ENCODE results near the gene CADM4. TPM values are rescaled to one million over a fixed set of nuclear protein-coding genes. Genes with fewer than 3 reads are reported as not detected.
A peak's percentile ranks its signal among the peaks of the same experiment; 100 is the strongest.
"Not testable (repeated sequence)": the region's sequence is repeated elsewhere in the genome, so short reads cannot be mapped to it uniquely, and the experiment has no call there.

CADM4 gene
- polyA plus RNA-seq, 1 donor from 2014 or later: not detected

GRCh38 chr19:43672061-43672679 lies 32.5 kb upstream of the CADM4 start:
- Mint-ChIP-seq H3K27me3 (peaks cover 11% of the 10 kb centered on the region), H3K27ac (no peak overlapping the region), H3K36me3 (no peaks in the 10 kb centered on the region), H3K4me1 (peaks cover 11 to 22% (median 13%) of the 10 kb centered on the region in 3 donors), H3K4me3 (no peak overlapping the region), H3K9me3 (no peaks in the 10 kb centered on the region)

GRCh38 chr19:43668406-43669109 lies 28.9 kb upstream of the CADM4 start:
- Mint-ChIP-seq H3K27ac (peak overlapping the region in 2 of 3 donors; percentile 35 to 63), H3K9me3 (no peaks in the 10 kb centered on the region), H3K27me3 (peaks cover 12% of the 10 kb centered on the region), H3K4me3 (peak overlapping the region; percentile 79 to 93 (median 88)), H3K4me1 (peaks cover 13 to 27% (median 16%) of the 10 kb centered on the region in 3 donors), H3K36me3 (no peaks in the 10 kb centered on the region)

- Mint-ChIP-seq H3K27ac (peak overlapping the region in 2 of 3 donors; percentile 35 to 39), H3K9me3 (no peaks in the 10 kb centered on the region), H3K4me1 (peaks cover 13 to 27% (median 16%) of the 10 kb centered on the region in 3 donors), H3K4me3 (peak overlapping the region; percentile 79 to 93 (median 88)), H3K36me3 (no peaks in the 10 kb centered on the region), H3K27me3 (peaks cover 12% of the 10 kb centered on the region)
Measured at GRCh38 chr19:43667876-43668405, 28.3 kb upstream of the CADM4 start.

DNA sequence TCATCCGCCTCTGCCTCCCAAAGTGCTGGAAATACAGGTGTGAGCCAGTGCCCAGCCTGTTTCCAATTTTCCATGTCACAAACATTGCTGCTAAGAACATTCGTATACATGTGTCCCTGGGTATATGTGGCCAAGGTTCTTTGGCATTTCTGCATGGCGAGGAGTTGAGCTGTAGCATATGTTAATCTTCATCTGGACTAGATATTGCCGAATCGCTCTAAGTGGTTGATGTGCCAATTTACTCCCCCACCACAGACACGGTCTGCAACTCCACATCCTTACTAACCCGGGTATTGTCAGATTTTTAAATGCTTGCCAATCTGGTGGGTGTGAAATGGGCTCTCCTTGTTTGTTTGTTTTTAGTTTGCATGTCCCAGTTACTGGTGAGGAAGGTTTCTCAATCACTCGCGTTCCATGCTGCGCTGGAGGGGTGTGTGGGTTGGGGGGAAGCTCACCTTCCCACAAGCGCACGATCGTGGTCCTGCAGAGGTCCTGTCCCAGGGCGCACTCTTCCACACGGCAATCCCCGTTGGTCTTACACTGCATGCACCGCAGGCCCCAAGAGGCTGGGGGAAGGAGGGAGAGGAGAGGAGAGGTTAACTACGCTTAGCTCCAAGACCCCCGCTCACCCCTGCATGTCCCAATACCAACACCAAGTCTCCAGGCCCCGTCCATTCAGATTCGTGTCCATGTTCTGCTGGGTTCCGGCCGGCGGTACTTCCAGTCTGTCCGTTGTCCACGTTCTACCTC lies 27.7 kb upstream of the CADM4 start:
- Mint-ChIP-seq H3K27me3 (peaks cover 12% of the 10 kb centered on the region), H3K4me1 (peaks cover 12 to 28% (median 16%) of the 10 kb centered on the region in 3 donors), H3K27ac (peak overlapping the region in 1 of 3 donors; percentile 5), H3K36me3 (no peaks in the 10 kb centered on the region), H3K9me3 (no peaks in the 10 kb centered on the region), H3K4me3 (peak overlapping the region in 3 of 4 donors; percentile 16 to 93 (median 92))

GRCh38 chr19:43664018-43664417 lies 24.4 kb upstream of the CADM4 start:
- H3K9me3 Mint-ChIP-seq: no peaks in the 10 kb centered on the region
- peaks cover 10 to 17% (median 10%) of the 10 kb centered on the region in 3 donors for H3K4me1 Mint-ChIP-seq
- H3K36me3 Mint-ChIP-seq: no peaks in the 10 kb centered on the region
- H3K4me3 Mint-ChIP-seq: peak overlapping the region in 1 of 4 donors; percentile 48
- H3K27me3 Mint-ChIP-seq: peaks cover 9% of the 10 kb centered on the region
- no peak overlapping the region for H3K27ac Mint-ChIP-seq

- H3K4me3 Mint-ChIP-seq: no peak overlapping the region
- peaks cover 5 to 10% (median 5%) of the 10 kb centered on the region in 3 donors for H3K4me1 Mint-ChIP-seq
- H3K27me3 Mint-ChIP-seq: peaks cover 6% of the 10 kb centered on the region
- no peaks in the 10 kb centered on the region for H3K36me3 Mint-ChIP-seq
- H3K9me3 Mint-ChIP-seq: peaks cover 3 to 7% (median 3%) of the 10 kb centered on the region in 3 donors
- peak overlapping the region in 2 of 3 donors; percentile 2 to 76 for H3K27ac Mint-ChIP-seq
Measured at GRCh38 chr19:43662487-43662886, 22.8 kb upstream of the CADM4 start.

DNA sequence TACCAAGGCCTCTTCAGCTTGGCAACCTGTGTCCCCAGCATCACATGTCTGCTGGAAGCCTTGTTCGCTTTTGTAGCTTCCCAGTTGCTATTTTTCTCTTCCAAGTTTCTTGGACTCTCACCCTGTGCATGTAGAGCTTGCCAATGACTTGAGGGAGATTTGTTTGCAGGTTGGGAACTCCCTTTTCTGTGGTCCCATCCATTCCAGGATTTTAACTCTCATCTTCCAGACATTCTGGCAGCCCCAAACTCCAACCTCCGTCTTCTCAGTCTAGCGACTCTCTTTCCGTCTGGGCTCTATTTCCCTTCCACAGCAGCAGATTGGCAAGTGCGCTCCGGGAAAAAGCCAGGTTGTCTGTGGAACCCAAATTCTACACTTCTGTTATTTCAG lies 21.3 kb upstream of the CADM4 start:
- no peak overlapping the region for H3K27ac Mint-ChIP-seq
- H3K4me1 Mint-ChIP-seq: peaks cover 5 to 10% (median 5%) of the 10 kb centered on the region in 3 donors
- H3K9me3 Mint-ChIP-seq: peaks cover 3 to 7% (median 3%) of the 10 kb centered on the region in 3 donors
- no peaks in the 10 kb centered on the region for H3K36me3 Mint-ChIP-seq
- no peak overlapping the region for H3K4me3 Mint-ChIP-seq
- H3K27me3 Mint-ChIP-seq: peaks cover 1% of the 10 kb centered on the region

DNA sequence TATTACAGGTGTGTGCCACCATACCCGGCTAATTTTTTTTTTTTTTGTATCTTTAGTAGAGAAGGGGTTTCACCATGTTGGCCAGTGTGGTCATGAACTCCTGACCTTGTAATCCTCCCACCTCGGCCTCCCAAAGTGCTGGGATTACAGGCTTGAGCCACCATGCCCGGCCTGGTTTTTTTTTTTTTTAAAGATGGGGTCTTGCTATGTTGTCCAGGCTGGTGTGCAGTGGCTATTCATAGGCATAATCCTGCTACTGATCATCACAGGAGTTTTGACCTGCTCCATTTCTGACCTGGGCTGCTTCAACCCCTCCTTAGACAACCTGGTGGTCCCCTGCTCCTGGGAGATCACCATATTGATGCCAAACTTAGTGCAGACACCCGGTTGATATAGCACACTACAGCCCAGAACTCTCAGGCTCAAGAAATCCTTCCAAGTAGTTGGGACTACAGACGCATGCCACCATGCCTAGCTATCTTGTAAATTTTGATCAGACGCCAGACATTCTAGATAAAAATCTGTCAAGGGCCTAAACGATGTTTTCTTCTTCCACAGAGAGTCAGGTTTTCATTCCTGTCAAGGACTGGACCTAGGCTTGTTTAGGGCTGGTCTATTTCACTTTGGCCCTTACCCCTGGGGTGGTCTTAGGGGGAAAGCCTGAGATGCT lies 20.8 kb upstream of the CADM4 start:
- peaks cover 3 to 7% (median 3%) of the 10 kb centered on the region in 3 donors for H3K9me3 Mint-ChIP-seq
- peaks cover 1% of the 10 kb centered on the region for H3K27me3 Mint-ChIP-seq

GRCh38 chr19:43658494-43658893 lies 18.8 kb upstream of the CADM4 start:
- Mint-ChIP-seq H3K4me3 (no peak overlapping the region), H3K36me3 (no peaks in the 10 kb centered on the region), H3K4me1 (peaks cover 0 to 3% (median 2%) of the 10 kb centered on the region in 3 donors), H3K27me3 (peaks cover 1% of the 10 kb centered on the region), H3K9me3 (peaks cover 3 to 7% (median 3%) of the 10 kb centered on the region in 3 donors), H3K27ac (no peak overlapping the region)

More for the DNA sequence above, 20.8 kb upstream of the CADM4 start:
- Mint-ChIP-seq H3K36me3 (no peaks in the 10 kb centered on the region), H3K4me1 (peaks cover 5 to 10% (median 5%) of the 10 kb centered on the region in 3 donors), H3K27ac (no peak overlapping the region), H3K4me3 (no peak overlapping the region)

GRCh38 chr19:43658001-43658400 lies 18.4 kb upstream of the CADM4 start:
- H3K4me3 Mint-ChIP-seq: no peak overlapping the region
- peaks cover 1% of the 10 kb centered on the region for H3K27me3 Mint-ChIP-seq

GRCh38 chr19:43656436-43656835 lies 16.8 kb upstream of the CADM4 start:
- peaks cover 0 to 5% (median 5%) of the 10 kb centered on the region in 3 donors for H3K4me1 Mint-ChIP-seq
- peaks cover 1% of the 10 kb centered on the region for H3K27me3 Mint-ChIP-seq
- peaks cover 3 to 7% (median 3%) of the 10 kb centered on the region in 3 donors for H3K9me3 Mint-ChIP-seq
- H3K4me3 Mint-ChIP-seq: no peak overlapping the region
- no peaks in the 10 kb centered on the region for H3K36me3 Mint-ChIP-seq
- no peak overlapping the region for H3K27ac Mint-ChIP-seq

More at GRCh38 chr19:43658001-43658400, 18.4 kb upstream of the CADM4 start:
- Mint-ChIP-seq H3K36me3 (no peaks in the 10 kb centered on the region), H3K9me3 (peaks cover 3 to 7% (median 3%) of the 10 kb centered on the region in 3 donors), H3K4me1 (peaks cover 0 to 3% (median 2%) of the 10 kb centered on the region in 3 donors), H3K27ac (peak overlapping the region in 1 of 3 donors; percentile 31)

DNA sequence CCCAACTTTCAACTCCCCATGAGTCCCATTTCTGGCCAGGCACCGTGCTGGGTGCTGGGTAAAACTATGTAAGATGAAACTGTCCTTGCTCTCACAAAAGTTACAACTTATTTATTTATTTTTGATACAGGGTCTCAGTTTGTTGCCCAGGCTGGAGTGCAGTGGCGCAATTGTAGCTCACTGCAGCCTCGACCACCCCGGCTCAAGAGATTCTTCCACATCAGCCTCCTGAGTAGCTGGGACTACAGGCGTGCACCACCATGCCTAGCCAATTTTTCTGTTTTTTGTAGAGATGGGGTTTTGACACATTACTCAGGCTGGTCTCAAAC lies 12.9 kb upstream of the CADM4 start:
- H3K9me3 Mint-ChIP-seq: no peaks in the 10 kb centered on the region
- H3K36me3 Mint-ChIP-seq: no peaks in the 10 kb centered on the region
- H3K4me1 Mint-ChIP-seq: peaks cover 0 to 5% (median 5%) of the 10 kb centered on the region in 3 donors
- H3K27ac Mint-ChIP-seq: no peak overlapping the region
- H3K4me3 Mint-ChIP-seq: no peak overlapping the region
- peaks cover 5% of the 10 kb centered on the region for H3K27me3 Mint-ChIP-seq

GRCh38 chr19:43651758-43652545 lies 12.3 kb upstream of the CADM4 start:
- H3K36me3 Mint-ChIP-seq: no peaks in the 10 kb centered on the region
- peaks cover 0 to 2% (median 0%) of the 10 kb centered on the region in 3 donors for H3K9me3 Mint-ChIP-seq
- H3K4me1 Mint-ChIP-seq: peaks cover 0 to 5% (median 5%) of the 10 kb centered on the region in 3 donors
- H3K4me3 Mint-ChIP-seq: peak overlapping the region in 1 of 4 donors; percentile 73
- H3K27ac Mint-ChIP-seq: no peak overlapping the region
- H3K27me3 Mint-ChIP-seq: peaks cover 5% of the 10 kb centered on the region

DNA sequence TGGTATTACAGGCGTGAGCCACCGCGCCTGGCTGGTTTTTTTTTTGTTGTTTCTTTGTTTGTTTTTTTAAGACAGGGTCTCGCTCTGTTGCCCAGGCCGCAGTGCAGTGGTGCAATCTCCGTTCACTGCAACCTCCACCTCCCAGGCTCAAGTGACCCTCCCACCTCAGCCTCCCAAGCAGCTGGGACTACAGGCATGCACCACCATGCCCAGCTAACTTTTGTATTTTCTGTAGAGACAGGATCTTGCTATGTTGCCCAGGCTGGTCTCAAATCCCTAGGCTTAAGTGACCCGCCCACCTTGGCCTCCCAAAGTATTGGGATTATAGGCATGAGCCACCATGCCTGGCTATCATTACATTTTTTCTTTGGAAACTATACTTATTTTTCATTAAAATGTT lies 10.6 kb upstream of the CADM4 start:
- not testable (repeated sequence) for H3K9me3 Mint-ChIP-seq, H3K36me3 Mint-ChIP-seq, H3K27ac Mint-ChIP-seq, H3K4me3 Mint-ChIP-seq, H3K4me1 Mint-ChIP-seq, H3K27me3 Mint-ChIP-seq

Measured in IgD-negative memory B cell (primary cell).